Upper lobe of left lung (tissue), 4 donors: ENCODE measurements around the gene WDR19.

Source experiments
- CTCF ChIP-seq, 6 experiments: fragments of 450-650 bp in 4 of 6; fragments of 200-600 bp in 2 of 6; sonication (generic) in 2 of 6; IDR thresholded peaks; one replicate each; pipeline ENCODE4 v1.5.1; 2016 to 2019; ENCODE audit warnings: antibody characterized with exemption in 6 of 6
- POLR2A ChIP-seq, 4 donors: fragments of 450-650 bp; IDR thresholded peaks; one replicate each; pipeline ENCODE4 v1.5.1; 2016 to 2017; ENCODE audit warnings: antibody characterized with exemption in 4 of 4, mild to moderate bottlenecking in 2 of 4

- no peak for TF ChIP-seq CTCF (IDR thresholded peaks at IDR 0.05)
- TF ChIP-seq POLR2A (IDR thresholded peaks at IDR 0.05): no peak
Observed at GRCh38 chr4:39178706-39179105, 3.6 kb upstream of the WDR19 start.
